CD4-positive, alpha-beta memory T cell (primary cell): ENCODE results near the gene CBX2. TPM values are rescaled to one million over a fixed set of nuclear protein-coding genes. Genes with fewer than 3 reads are reported as not detected.

Source experiments
- CTCF ChIA-PET: fragments of 350-600 bp; sonication (Branson Sonifier 250); formaldehyde crosslinking; loops from one replicate; lab custom pipeline; 2021; ENCODE audit warnings: inconsistent platforms; ENCODE audit not compliant: partially characterized antibody; lab: Charles Lee
- POLR2A ChIA-PET: fragments of 350-600 bp; sonication (Branson Sonifier 250); formaldehyde crosslinking; loops from one replicate; lab custom pipeline; 2021; ENCODE audit not compliant: partially characterized antibody; lab: Charles Lee
- DNase-seq, 5 donors: peaks; one replicate each; pipeline versions ENCODE4 v3.0.0 to v3.0.0-alpha.2; 2020 to 2022; ENCODE audit warnings: mixed read lengths in 1 of 5
- H3K27ac ChIP-seq: one replicate; pipeline ENCODE4 v1.7.0; 2013; ENCODE audit warnings: low read depth, low read length
- H3K27me3 ChIP-seq: 2 replicates; pipeline ENCODE4 v1.7.0; 2013; ENCODE audit warnings: mild to moderate bottlenecking, low read length, moderate library complexity; ENCODE audit not compliant: insufficient read depth
- H3K36me3 ChIP-seq: 2 replicates; pipeline ENCODE4 v1.7.0; 2013; ENCODE audit warnings: mild to moderate bottlenecking, low read length, moderate library complexity; ENCODE audit not compliant: insufficient read depth
- H3K4me1 ChIP-seq: 2 replicates; pipeline ENCODE4 v1.7.0; 2013; ENCODE audit warnings: mild to moderate bottlenecking, low read length, moderate library complexity; ENCODE audit not compliant: insufficient read depth
- H3K4me3 ChIP-seq, 2 donors: one replicate each; pipeline ENCODE4 v1.7.0; 2013; ENCODE audit warnings: low read length in 2 of 2, mild to moderate bottlenecking in 1 of 2
- H3K9me3 ChIP-seq, 2 donors: one replicate each; pipeline ENCODE4 v1.7.0; 2013; ENCODE audit warnings: low read length in 2 of 2, control low read depth in 1 of 2; ENCODE audit not compliant: control insufficient read depth in 1 of 2
- H3K27ac Mint-ChIP-seq, 7 donors: one replicate each; pipeline ENCODE4 v1.8.0; 2020 to 2021; ENCODE audit warnings: mixed read lengths in 7 of 7, mild to moderate bottlenecking in 6 of 7, inconsistent platforms in 3 of 7, moderate library complexity in 3 of 7
- H3K27me3 Mint-ChIP-seq, 2 donors: one replicate each; pipeline ENCODE4 v1.8.0; 2020 to 2021; ENCODE audit warnings: mixed read lengths in 2 of 2
- H3K36me3 Mint-ChIP-seq, 2 donors: one replicate each; pipeline ENCODE4 v1.8.0; 2020 to 2021; ENCODE audit warnings: mixed read lengths in 2 of 2, inconsistent platforms in 1 of 2, mild to moderate bottlenecking in 1 of 2
- H3K4me1 Mint-ChIP-seq, 4 donors: one replicate each; pipeline ENCODE4 v1.8.0; 2020 to 2021; ENCODE audit warnings: mixed read lengths in 4 of 4, mild to moderate bottlenecking in 1 of 4
- H3K4me3 Mint-ChIP-seq, 8 donors: one replicate each; pipeline ENCODE4 v1.8.0; 2020 to 2021; ENCODE audit warnings: mixed read lengths in 8 of 8, mild to moderate bottlenecking in 7 of 8, moderate library complexity in 6 of 8, inconsistent platforms in 3 of 8
- H3K9me3 Mint-ChIP-seq, 8 donors: one replicate each; pipeline ENCODE4 v1.8.0; 2020 to 2021; ENCODE audit warnings: mixed read lengths in 8 of 8, mild to moderate bottlenecking in 5 of 8, inconsistent platforms in 3 of 8, moderate library complexity in 1 of 8
- intact Hi-C: fragments of 100-400 bp; cut with micrococcal nuclease; formaldehyde crosslinking; loops from one replicate; pipeline ENCODE4 v1.15.1; 2023
- polyA plus RNA-seq, 2 donors: library from polyadenylated mRNA; unstranded; fragments of 300-500 nt; fragmentation: Illumina TruSeq; gene quantifications; one replicate each; pipeline ENCODE4 v1.2.3, GENCODE V29; 2021
- total RNA-seq, 2 experiments: library from RNA; stranded (reverse); gene quantifications; one replicate each; pipeline ENCODE4 v1.2.3, GENCODE V29; 2021

Gene CBX2
- total and polyA plus RNA-seq, 4 experiments from 2014 or later = 0.06 to 0.44 TPM; not detected in 2

- intact Hi-C loops = no loop called here
- H3K9me3 Mint-ChIP-seq = peaks cover 0 to 30% (median 4%) of the 10 kb centered on the region in 8 donors
Observed at GRCh38 chr17:79800325-79801155, 22.6 kb downstream of the CBX2 start.

GRCh38 chr17:79801156-79802038 is 23.4 kb downstream of the CBX2 start:
- Histone ChIP-seq H3K4me1 (peaks cover 75% of the 10 kb centered on the region), H3K27me3 (peaks cover 80% of the 10 kb centered on the region), H3K4me3 (no peak overlapping the region), H3K9me3 (no peaks in the 10 kb centered on the region), H3K36me3 (no peaks in the 10 kb centered on the region), H3K27ac (no peak overlapping the region)
- ChIA-PET POLR2A (interaction anchor here (0.7 to 32.1 kb wide), 3 partner anchors 9 to 194 kb away, joined by 3 to 503 read pairs (median 79); partner anchors contain the start of gene CBX4), CTCF (interaction anchor here (0.8 kb wide), 1 partner anchor 38 kb away, joined by 3 read pairs; the partner anchor contains the start of gene CBX4)
- H3K36me3 Mint-ChIP-seq = peaks cover 5 to 11% of the 10 kb centered on the region in 2 donors
- no peak for DNase-seq
- peaks cover 21 to 64% (median 35%) of the 10 kb centered on the region in 4 donors for H3K4me1 Mint-ChIP-seq
- H3K27ac Mint-ChIP-seq = peak overlapping the region in 3 of 7 donors; percentile 57 to 92 (median 79)
- peaks cover 0 to 33% (median 5%) of the 10 kb centered on the region in 8 donors for H3K9me3 Mint-ChIP-seq
- H3K4me3 Mint-ChIP-seq = peak overlapping the region in 3 of 8 donors; percentile 17 to 67 (median 25)
- peaks cover 50% of the 10 kb centered on the region in 2 donors for H3K27me3 Mint-ChIP-seq
- intact Hi-C loops = no loop called here

More at GRCh38 chr17:79800325-79801155, 22.6 kb downstream of the CBX2 start:
- Mint-ChIP-seq H3K27ac (peak overlapping the region in 6 of 7 donors; percentile 25 to 95 (median 77)), H3K36me3 (peaks cover 2 to 13% of the 10 kb centered on the region in 2 donors), H3K4me1 (peaks cover 26 to 67% (median 39%) of the 10 kb centered on the region in 4 donors), H3K4me3 (peak overlapping the region; percentile 70 to 89 (median 80)), H3K27me3 (peaks cover 44 to 48% of the 10 kb centered on the region in 2 donors)
- POLR2A ChIA-PET = interaction anchor here (5.4 to 32.1 kb wide), 2 partner anchors 10 to 37 kb away, joined by 79 to 503 read pairs; partner anchors contain the start of gene CBX4
- no peaks in the 10 kb centered on the region for H3K9me3 ChIP-seq
- H3K27me3 ChIP-seq = peaks cover 71% of the 10 kb centered on the region
- CTCF ChIA-PET = no interaction called here
- no peaks in the 10 kb centered on the region for H3K36me3 ChIP-seq
- H3K27ac ChIP-seq = no peak overlapping the region
- H3K4me3 ChIP-seq = no peak overlapping the region
- DNase-seq = peak in 3 of 5 donors; percentile 45 to 56 (median 47)
- H3K4me1 ChIP-seq = peaks cover 81% of the 10 kb centered on the region

GRCh38 chr17:79802039-79802735 is 24.2 kb downstream of the CBX2 start:
- Mint-ChIP-seq H3K4me3 (peak overlapping the region in 2 of 8 donors; percentile 25 to 67), H3K27me3 (peaks cover 51 to 56% of the 10 kb centered on the region in 2 donors), H3K27ac (peak overlapping the region in 2 of 7 donors; percentile 78 to 79), H3K36me3 (peaks cover 5 to 6% of the 10 kb centered on the region in 2 donors), H3K9me3 (peaks cover 0 to 33% (median 5%) of the 10 kb centered on the region in 8 donors), H3K4me1 (peaks cover 19 to 56% (median 33%) of the 10 kb centered on the region in 4 donors)
- Histone ChIP-seq H3K27ac (no peak overlapping the region), H3K4me1 (peaks cover 73% of the 10 kb centered on the region), H3K9me3 (no peaks in the 10 kb centered on the region), H3K36me3 (no peaks in the 10 kb centered on the region), H3K27me3 (peaks cover 88% of the 10 kb centered on the region), H3K4me3 (no peak overlapping the region)
- DNase-seq = no peak
- ChIA-PET POLR2A (interaction anchor here (32.1 kb wide), 1 partner anchor 35 kb away, joined by 503 read pairs; the partner anchor contains the start of gene CBX4), CTCF (interaction anchor here (0.8 kb wide), 1 partner anchor 37 kb away, joined by 3 read pairs; the partner anchor contains the start of gene CBX4)
- intact Hi-C loops = no loop called here

GRCh38 chr17:79802736-79803420 is 24.9 kb downstream of the CBX2 start:
- H3K9me3 ChIP-seq = no peaks in the 10 kb centered on the region
- Mint-ChIP-seq H3K27ac (peak overlapping the region in 2 of 7 donors; percentile 12 to 78), H3K27me3 (peaks cover 58 to 61% of the 10 kb centered on the region in 2 donors), H3K36me3 (peaks cover 5 to 6% of the 10 kb centered on the region in 2 donors), H3K9me3 (peaks cover 0 to 33% (median 5%) of the 10 kb centered on the region in 8 donors), H3K4me1 (peaks cover 19 to 55% (median 33%) of the 10 kb centered on the region in 4 donors), H3K4me3 (peak overlapping the region in 3 of 8 donors; percentile 20 to 41 (median 21))
- DNase-seq = no peak
- peaks cover 72% of the 10 kb centered on the region for H3K4me1 ChIP-seq
- ChIA-PET CTCF (interaction anchor here (2.8 kb wide), 1 partner anchor 37 kb away, joined by 7 read pairs; no protein-coding TSS in a partner anchor), POLR2A (interaction anchor here (1.3 to 32.1 kb wide), 2 partner anchors 11 to 35 kb away, joined by 3 to 503 read pairs; partner anchors contain the start of gene CBX4)
- H3K27ac ChIP-seq = no peak overlapping the region
- no peak overlapping the region for H3K4me3 ChIP-seq
- H3K36me3 ChIP-seq = no peaks in the 10 kb centered on the region
- intact Hi-C loops = no loop called here
- peaks cover 94% of the 10 kb centered on the region for H3K27me3 ChIP-seq

- peaks cover 5 to 6% of the 10 kb centered on the region in 2 donors for H3K36me3 Mint-ChIP-seq
- peaks cover 98% of the 10 kb centered on the region for H3K27me3 ChIP-seq
- H3K27me3 Mint-ChIP-seq = peaks cover 61 to 63% of the 10 kb centered on the region in 2 donors
- H3K36me3 ChIP-seq = no peaks in the 10 kb centered on the region
- peaks cover 17 to 56% (median 32%) of the 10 kb centered on the region in 4 donors for H3K4me1 Mint-ChIP-seq
- ChIA-PET POLR2A (interaction anchor here (1.0 to 32.1 kb wide), 5 partner anchors 9 to 298 kb away, joined by 3 to 503 read pairs (median 3); partner anchors contain the start of genes CBX4 and GAA), CTCF (interaction anchor here (1.8 to 2.8 kb wide), 2 partner anchors 37 to 58 kb away, joined by 4 to 7 read pairs; no protein-coding TSS in a partner anchor)
- intact Hi-C loops = no loop called here
- H3K4me3 Mint-ChIP-seq = peak overlapping the region in 2 of 8 donors; percentile 21 to 63
- no peak overlapping the region for H3K27ac ChIP-seq
- H3K9me3 ChIP-seq = no peaks in the 10 kb centered on the region
- no peak for DNase-seq
- peaks cover 65% of the 10 kb centered on the region for H3K4me1 ChIP-seq
- peaks cover 0 to 33% (median 5%) of the 10 kb centered on the region in 8 donors for H3K9me3 Mint-ChIP-seq
- H3K27ac Mint-ChIP-seq = peak overlapping the region in 2 of 7 donors; percentile 31 to 54
- H3K4me3 ChIP-seq = no peak overlapping the region
Observed at GRCh38 chr17:79803421-79803996, 25.6 kb downstream of the CBX2 start.
